Medulla oblongata (tissue), 1 donor: ENCODE results near the gene CUTA.
"Not testable (repeated sequence)": the region's sequence is repeated elsewhere in the genome, so short reads cannot be mapped to it uniquely, and the experiment has no call there.

Experiments
- DNase-seq: peaks from one replicate; pipeline ENCODE4 v3.0.0-alpha.2; 2015; ENCODE audit errors: extremely low spot score

Gene CUTA

GRCh38 chr6:33367715-33368025 lies 50.2 kb downstream of the CUTA start:
- DNase-seq = not testable (repeated sequence)

- no peak for DNase-seq
These were observed 50.7 kb downstream of the CUTA start for GRCh38 chr6:33367009-33367714.
